GM19467 (cell line): Measurements from ENCODE around the gene AGRN.
"Not testable (repeated sequence)": the region's sequence is repeated elsewhere in the genome, so short reads cannot be mapped to it uniquely, and the experiment has no call there.

Experiments used
- ATAC-seq: cut with Tn5 transposase; IDR thresholded peaks from one replicate; pipeline ENCODE4 v1.9.1; 2021; ENCODE audit warnings: mild to moderate bottlenecking, moderate library complexity; ENCODE audit not compliant: unreplicated experiment

AGRN gene

DNA sequence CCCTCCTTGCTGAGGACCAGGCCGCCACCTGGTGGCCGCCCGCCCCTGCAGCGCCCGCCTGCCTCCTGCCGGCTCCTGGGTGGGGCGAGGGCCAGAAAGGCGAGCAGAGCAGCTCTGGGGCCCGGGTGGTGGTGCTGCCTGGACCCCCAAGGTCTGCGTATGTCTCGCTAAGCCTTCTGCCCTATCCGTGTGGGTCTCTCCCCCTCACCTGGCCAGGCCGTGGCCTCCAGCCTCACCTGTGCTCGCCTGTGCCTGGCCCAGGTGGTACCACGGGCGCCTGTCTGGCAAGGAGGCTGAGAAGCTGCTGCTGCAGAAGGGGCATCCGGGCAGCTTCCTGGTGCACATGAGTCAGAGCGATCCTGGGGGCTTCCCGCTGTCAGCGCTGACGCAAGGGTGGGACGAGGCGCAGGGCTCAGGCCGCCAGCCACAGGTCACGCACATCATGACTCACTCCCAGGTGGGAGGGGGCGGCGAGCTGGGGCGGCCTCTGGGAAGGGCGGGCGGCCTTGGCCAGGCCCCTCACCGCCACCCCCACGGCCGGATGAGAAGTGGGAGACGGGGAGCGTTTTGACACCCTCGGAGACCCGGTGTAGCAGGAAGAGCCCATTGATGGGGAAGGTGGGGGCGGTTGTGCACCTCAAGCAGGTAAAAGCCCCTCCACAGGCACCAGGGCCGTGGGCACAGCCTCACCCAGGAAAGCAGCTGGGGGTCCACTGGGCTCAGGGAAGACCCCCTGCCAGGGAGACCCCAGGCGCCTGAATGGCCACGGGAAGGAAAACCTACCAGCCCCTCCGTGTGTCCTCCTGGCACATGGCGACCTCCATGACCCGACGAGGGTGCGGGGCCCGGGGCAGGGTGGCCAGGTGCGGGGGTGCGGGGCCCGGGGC is 44.3 kb downstream of the AGRN start:
- ATAC-seq = peak; percentile 40

GRCh38 chr1:1065265-1065939 is 45.5 kb downstream of the AGRN start:
- ATAC-seq = no peak

DNA sequence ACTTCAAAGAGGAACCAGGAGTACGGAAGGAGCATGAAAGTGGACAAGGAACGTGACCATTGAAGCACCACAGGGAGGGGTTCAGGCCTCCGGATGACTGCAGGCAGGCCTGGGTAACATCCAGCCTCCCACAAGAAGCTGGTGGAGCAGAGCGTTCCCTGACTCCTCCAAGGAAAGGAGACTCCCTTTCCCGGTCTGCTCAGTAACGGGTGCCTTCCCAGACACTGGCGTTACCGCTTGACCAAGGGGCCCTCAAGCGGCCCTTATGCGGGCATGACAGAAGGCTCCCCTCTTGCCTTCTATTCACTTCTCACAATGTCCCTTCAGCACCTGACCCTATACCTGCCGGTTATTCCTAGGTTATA is 46.0 kb downstream of the AGRN start:
- ATAC-seq = not testable (repeated sequence)

DNA sequence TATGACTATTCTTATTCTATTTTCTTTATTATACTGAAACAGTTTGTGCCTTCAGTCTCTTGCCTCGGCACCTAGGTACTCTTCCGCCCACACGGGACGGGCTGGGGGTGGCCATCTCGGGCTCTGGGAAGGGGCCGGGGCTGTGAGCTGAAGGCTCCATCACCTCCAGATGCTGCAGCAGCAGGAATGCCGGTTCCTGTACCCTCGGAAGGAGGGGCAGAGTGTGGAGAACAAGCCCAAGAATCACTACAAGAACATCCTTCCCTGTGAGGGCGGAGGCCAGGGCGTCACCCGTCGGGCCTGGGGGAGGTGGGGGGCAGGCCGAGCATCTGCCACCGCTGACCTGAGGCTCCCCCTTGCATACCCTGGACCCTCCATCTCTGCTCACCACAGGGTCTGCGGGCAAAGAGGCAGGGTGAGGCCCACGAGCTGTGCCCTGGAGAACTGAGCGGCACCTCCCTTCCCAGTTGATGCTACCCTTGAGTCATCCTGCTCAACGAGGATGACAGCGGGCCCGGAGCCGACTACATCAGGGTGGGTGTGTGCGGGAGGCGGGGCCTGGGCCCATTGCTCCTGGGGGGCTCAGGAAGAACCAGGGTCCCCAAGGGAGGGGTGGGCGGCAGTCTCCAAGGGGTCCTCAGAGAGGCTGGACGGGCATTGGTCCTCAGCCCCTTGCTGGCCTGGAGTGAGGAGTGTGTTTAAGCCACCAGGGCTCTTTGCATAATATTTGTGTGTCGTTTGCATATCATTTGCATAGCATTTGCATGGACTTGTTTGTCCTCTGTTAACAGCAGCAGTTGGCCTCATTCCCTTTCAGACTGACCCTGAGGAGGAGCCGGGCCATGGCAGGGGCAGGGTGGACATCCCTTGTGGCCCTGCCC is 46.7 kb downstream of the AGRN start:
- no peak for ATAC-seq

DNA sequence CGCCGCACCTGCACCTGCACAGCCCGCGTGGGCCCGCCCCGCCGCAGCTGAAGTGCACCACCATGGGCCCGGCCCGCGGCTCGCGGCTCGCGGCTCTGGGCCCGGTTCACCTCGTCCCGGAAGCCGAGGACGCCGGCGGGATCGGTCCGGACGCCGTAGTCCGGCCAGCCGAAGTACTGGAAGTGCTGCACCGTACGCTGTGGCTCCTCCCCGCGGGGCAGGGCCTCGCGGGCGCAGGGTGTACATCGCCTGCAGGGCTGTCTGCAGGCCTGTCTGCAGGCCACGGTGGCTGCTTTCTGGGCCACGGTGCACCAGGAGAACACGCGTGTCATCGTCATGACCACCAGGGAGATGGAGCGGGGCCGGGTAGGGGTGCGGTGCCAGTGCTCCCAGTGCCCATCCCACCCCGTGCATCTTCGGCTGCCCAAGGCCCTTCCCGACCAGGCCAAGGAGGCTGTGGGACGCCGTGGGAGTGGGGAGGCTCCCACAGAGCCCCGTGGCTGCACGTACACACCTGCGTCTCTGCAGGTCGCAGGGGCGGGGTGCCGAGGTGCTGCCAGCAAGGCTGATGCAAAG is 47.5 kb downstream of the AGRN start:
- no peak for ATAC-seq

DNA sequence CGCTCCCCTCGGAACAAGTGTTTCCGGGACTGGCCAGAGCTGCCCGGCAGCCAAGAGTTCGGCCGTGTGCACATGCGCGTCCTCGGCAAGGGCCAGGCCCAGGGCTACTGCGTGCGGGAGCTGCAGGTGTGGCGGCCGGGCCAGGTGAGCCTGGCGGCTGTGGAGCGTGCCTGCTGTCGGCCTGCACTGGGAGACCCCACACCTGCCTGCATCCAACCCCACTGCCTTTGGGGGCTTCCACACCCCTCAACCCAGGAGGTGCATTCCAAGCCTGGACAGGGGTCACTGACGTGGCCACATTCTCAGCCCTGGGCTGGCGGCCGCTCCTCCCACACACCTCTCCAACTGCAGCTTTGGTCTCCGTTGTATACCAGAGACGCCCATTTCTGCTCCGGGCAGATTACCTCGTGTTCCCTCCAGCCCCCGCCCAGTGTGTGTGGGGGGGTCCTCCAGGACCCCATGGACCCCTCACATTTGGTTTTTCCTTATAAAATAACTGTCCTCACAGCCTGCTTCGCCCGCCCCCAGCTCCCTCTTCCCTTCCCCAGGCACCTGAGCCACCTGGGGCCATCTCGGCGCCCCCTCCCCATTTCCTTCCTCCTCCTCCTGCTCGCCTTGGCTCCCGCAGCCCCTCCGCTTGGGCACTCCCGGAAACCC is 48.1 kb downstream of the AGRN start:
- ATAC-seq = no peak

- no peak for ATAC-seq
These were observed 48.7 kb downstream of the AGRN start for GRCh38 chr1:1068517-1069055.

- peak; percentile 41 for ATAC-seq
These were observed 49.3 kb downstream of the AGRN start for GRCh38 chr1:1069056-1069710.

DNA sequence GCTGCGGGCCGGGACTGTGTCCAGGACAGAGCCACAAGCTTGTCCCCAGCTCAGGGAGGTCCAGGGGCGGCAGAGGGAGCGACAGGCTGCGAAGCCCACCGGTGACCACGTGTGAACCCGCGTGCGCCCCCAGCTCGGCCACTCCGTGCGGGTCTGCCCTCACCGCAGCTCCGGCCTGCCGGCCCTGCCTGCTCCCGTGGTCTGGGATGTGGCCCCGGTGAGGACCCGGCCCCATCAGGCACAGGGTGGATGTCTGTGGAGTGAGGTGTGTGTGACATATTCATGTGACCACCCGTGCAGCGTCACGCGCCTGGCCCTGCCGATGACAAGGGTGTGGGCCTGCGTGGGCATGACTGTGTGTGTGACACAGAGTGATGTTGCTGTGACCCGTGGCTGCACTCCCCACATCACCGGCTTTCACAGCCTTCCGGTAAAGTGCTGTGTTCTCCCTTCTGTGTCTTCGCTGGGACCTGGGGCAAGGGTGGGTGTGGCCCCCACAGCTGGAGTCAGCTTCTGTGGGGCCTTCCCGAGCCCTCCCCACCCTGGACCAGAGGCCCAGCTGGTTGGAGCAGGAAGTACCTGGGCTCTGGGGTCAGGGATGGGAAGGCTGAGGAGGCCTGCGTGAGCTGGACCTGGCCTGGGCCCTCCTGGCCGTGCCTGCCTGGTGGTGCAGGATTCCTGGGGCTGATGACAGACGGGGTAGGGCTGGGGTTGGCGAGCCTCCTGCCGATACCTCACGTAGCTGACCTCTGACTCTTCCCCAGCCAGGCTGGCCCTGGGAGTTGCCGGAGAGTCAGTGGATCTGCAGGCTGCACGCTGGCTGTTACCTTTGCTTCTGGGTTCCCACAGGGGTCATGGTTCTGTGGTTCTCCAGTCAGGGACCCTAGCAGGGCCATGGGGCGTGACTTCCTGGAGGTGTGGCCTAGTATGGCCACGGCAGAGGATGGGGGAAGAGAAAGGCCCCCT is 50.1 kb downstream of the AGRN start:
- ATAC-seq = no peak

- ATAC-seq = no peak
These were observed 51.8 kb downstream of the AGRN start for GRCh38 chr1:1071486-1072298.

- no peak for ATAC-seq
These were observed 52.5 kb downstream of the AGRN start for GRCh38 chr1:1072299-1072848.

GRCh38 chr1:1072849-1073742 is 53.2 kb downstream of the AGRN start:
- ATAC-seq = no peak

DNA sequence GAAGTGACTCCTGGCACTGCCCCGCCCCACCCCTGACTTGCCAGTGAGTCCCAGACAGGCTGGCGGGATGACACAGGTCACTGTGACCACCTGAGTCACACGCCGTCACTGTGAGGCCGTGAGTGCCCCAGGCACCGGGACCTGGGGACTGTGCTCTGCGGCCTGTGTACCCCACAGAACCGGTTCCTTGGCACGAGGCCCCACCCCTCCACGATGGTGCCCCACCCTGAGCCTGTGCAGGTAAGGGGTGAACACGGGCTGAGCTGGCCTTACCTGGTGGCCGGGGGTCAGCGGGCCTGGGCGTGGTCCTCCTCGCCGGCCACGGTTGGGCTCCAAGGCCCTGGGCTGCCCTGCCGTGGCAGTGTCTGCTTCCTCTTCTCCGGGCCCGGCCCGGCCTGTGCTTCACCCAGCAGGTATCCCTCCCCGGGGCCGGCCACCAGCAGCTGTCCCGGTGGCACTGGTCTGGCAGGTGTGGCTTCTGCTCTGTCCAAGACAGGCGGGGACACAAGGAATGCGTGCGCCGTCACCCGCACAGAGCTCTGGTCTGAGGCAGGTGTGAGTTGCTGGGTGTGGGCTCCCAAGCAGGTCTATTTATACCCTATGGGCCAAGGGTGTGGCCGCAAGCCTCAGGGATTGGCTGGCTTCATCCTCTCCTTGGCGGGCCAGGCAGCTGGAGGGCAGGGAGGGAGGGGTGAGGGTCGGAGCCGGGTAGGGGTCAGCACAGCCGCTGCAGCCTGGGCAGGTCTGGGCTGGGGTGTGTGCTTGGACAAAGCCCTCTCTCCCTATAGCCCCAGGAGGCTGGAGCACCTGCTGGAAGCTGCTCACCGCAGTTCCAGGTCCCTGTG is 54.0 kb downstream of the AGRN start, which contains the start of gene RNF223:
TSS of gene RNF223 (minus strand) at position 564 of the 845 bp plus-strand sequence. CDS start 1,740 bp downstream, outside the sequence.
- ATAC-seq = no peak

DNA sequence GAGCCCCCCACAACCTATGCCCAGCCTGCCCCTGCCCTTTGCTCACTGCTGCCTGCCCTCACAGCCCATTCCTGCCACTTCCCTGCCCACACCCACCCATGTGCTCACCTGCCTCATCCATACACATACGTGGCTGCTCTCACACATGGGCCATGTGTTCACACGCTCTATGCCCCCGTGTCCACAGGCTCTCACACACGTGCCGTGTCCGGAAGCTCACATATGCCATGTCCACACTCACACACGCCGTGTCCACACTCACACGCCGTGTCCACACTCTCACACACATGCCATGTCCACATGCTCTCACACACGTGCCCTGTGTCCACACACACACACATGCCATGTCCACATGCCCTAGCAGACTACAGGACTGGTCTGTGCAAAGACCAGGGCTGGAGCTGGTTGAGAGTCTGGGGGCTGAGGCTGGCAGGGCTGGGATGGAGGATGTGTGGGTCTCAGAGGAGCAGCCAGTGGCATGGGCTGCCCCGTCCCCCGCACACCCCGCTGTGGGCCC is 54.8 kb downstream of the AGRN start:
- ATAC-seq = no peak
